ENCODE measurements around the gene DEPP1.

GRCh38 chr10:44974082-44974627 lies 4.5 kb downstream of the DEPP1 start:
- TF ChIP-seq ZBTB42 (CRISPR knock-in tag; IDR thresholded peaks at IDR 0.05): no peak
- no peak for TF ChIP-seq SP140L (CRISPR knock-in tag; IDR thresholded peaks at IDR 0.05; ENCODE audit: borderline replicate concordance)
- no peak for TF ChIP-seq MTF1 (CRISPR knock-in tag; IDR thresholded peaks at IDR 0.05)
- no peak for TF ChIP-seq ASH2L (IDR thresholded peaks at IDR 0.05; ENCODE audit: insufficient read length, low read depth, low read length)
- TF ChIP-seq CTCF (CRISPR knock-in tag; IDR thresholded peaks at IDR 0.05): no peak
- no peak for TF ChIP-seq MAFF (IDR thresholded peaks at IDR 0.05; ENCODE audit: low read depth, low read length)
- no peak for TF ChIP-seq GABPB1 (CRISPR knock-in tag; IDR thresholded peaks at IDR 0.05)
- no peak for TF ChIP-seq ZNF770 (CRISPR knock-in tag; IDR thresholded peaks at IDR 0.05)
- no peak for TF ChIP-seq FLYWCH1 (CRISPR knock-in tag; IDR thresholded peaks at IDR 0.05)
- TF ChIP-seq KLF13 (CRISPR knock-in tag; IDR thresholded peaks at IDR 0.05): no peak
- TF ChIP-seq, protein P1, sequence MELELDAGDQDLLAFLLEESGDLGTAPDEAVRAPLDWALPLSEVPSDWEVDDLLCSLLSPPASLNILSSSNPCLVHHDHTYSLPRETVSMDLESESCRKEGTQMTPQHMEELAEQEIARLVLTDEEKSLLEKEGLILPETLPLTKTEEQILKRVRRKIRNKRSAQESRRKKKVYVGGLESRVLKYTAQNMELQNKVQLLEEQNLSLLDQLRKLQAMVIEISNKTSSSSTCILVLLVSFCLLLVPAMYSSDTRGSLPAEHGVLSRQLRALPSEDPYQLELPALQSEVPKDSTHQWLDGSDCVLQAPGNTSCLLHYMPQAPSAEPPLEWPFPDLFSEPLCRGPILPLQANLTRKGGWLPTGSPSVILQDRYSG (CRISPR knock-in tag; IDR thresholded peaks at IDR 0.05): no peak
- TF ChIP-seq EZH2 (conservative IDR thresholded peaks at IDR 0.05; ENCODE audit: low read depth, low read length): no peak
- TF ChIP-seq HDAC2 (CRISPR knock-in tag; IDR thresholded peaks at IDR 0.05): no peak
- no peak for TF ChIP-seq RAD21 (CRISPR knock-in tag; IDR thresholded peaks at IDR 0.05)
